Measurements from ENCODE around the gene TRAFD1.

DNA sequence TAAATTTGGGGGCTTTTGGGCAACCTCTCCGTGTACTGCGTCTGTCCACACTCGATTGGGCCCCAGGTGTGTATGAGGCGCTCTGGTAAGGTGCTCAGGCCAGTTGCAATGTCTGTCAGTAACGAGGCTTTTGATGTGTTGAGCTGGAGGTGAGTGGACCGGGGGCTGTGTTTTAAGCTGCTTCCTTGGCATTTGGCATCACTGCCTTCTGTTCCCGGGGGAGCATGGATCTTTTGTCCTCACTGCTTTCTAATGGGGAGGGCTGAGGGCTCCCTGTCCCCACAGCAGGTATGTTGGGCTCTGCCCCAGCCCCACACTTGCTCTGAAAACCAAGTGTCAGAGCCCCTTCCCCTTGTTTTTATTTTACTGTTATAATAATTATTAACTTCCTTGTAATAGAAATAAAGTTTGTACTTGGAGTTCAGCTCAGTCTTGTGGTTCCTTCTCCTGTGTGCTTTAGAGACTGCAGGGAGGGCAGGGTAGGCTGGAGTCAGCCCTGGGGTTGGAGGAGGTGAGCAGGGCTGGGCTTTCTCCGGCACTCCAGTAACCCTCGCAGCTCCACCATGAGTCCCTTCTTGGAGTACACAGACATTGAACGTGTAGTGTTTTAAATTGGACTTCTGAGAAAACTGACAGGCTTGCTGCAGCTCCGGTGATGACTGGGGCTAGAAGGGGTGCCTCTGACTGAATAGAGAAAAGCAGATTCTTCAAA, 28.0 kb downstream of the TRAFD1 start:
- TF ChIP-seq CTCF (IDR thresholded peaks at IDR 0.05; ENCODE audit: low read depth, low read length) (no peak), POLR2A (IDR thresholded peaks at IDR 0.05; ENCODE audit: extremely low read depth, insufficient read length) (no peak), MAX (IDR thresholded peaks at IDR 0.05; ENCODE audit: low read depth, low read length) (no peak), MYC (IDR thresholded peaks at IDR 0.05; ENCODE audit: low read depth, low read length) (no peak)
